Upper lobe of left lung (tissue), 6 donors: Measurements from ENCODE around the gene SERHL2. TPM values are rescaled to one million over a fixed set of nuclear protein-coding genes. Genes with fewer than 3 reads are reported as not detected.

ENCODE experiments used
- ATAC-seq, 2 donors: fragments of 200-7000 bp; cut with Tn5 transposase; one replicate each; pipeline ENCODE4 v1.9.1; 2022; ENCODE audit warnings: mild to moderate bottlenecking in 2 of 2, moderate library complexity in 2 of 2; ENCODE audit not compliant: low FRiP score in 2 of 2
- DNase-seq, 2 donors: peaks; one replicate each; pipeline ENCODE4 v3.0.0-alpha.2; 2019 to 2020
- H3K27ac ChIP-seq, 4 donors: fragments of 200-600 bp; sonication (generic); one replicate each; pipeline ENCODE4 v1.5.1; 2016 to 2019
- H3K27me3 ChIP-seq, 4 donors: fragments of 200-600 bp; sonication (generic); one replicate each; pipeline ENCODE4 v1.5.1; 2017 to 2019
- H3K36me3 ChIP-seq, 4 donors: fragments of 200-600 bp; sonication (generic); one replicate each; pipeline ENCODE4 v1.5.1; 2016 to 2019
- H3K4me1 ChIP-seq, 4 donors: fragments of 200-600 bp; sonication (generic); one replicate each; pipeline ENCODE4 v1.5.1; 2018 to 2019
- H3K4me3 ChIP-seq, 4 donors: fragments of 200-600 bp; sonication (generic); one replicate each; pipeline ENCODE4 v1.5.1; 2017 to 2019; ENCODE audit warnings: mild to moderate bottlenecking in 2 of 4, moderate library complexity in 1 of 4
- H3K9me3 ChIP-seq, 4 donors: fragments of 200-600 bp; sonication (generic); one replicate each; pipeline ENCODE4 v1.5.1; 2018 to 2019
- EP300 ChIP-seq, 4 donors: sonication (generic); formaldehyde crosslinking; IDR thresholded peaks; one replicate each; pipeline ENCODE4 v1.5.1; 2017; ENCODE audit warnings: antibody characterized with exemption in 4 of 4, control low read depth in 2 of 4
- POLR2A ChIP-seq, 4 donors: fragments of 450-650 bp; IDR thresholded peaks; one replicate each; pipeline ENCODE4 v1.5.1; 2016 to 2017; ENCODE audit warnings: antibody characterized with exemption in 4 of 4, mild to moderate bottlenecking in 2 of 4
- POLR2AphosphoS5 ChIP-seq, 2 donors: sonication (generic); formaldehyde crosslinking; IDR thresholded peaks; one replicate each; pipeline ENCODE4 v1.5.1; 2017; ENCODE audit warnings: antibody characterized with exemption in 2 of 2
- WGBS, 2 donors: methylation state at CpG; one replicate each; pipeline ENCODE4 v1.1.5; 2017 to 2018; 5-methylcytosine and 5-hydroxymethylcytosine counted together
- total RNA-seq, 6 donors: library from RNA; depleted of rRNA in 4 of 6; stranded (reverse); fragments of >200 nt in 4 of 6; gene quantifications; one replicate each; pipeline versions ENCODE4 v1.1.0 to v1.2.1, GENCODE V29; 2016 to 2021
- TF ChIP-seq, protein P1 (sequence below), 6 experiments: fragments of 450-650 bp in 4 of 6; fragments of 200-600 bp in 2 of 6; sonication (generic) in 2 of 6; IDR thresholded peaks; one replicate each; pipeline ENCODE4 v1.5.1; 2016 to 2019; ENCODE audit warnings: antibody characterized with exemption in 6 of 6
- donor health status: DM: no; HTN: no; CAD: no; lungs with moderate emphysema.
- donor health status: DM: no; HTN: yes; CAD: no; lungs with severe emphysema.

Gene SERHL2
- total RNA-seq, 6 donors from 2014 or later, result 1.1 to 4.9 (median 2.2) TPM; not detected in 1

DNA sequence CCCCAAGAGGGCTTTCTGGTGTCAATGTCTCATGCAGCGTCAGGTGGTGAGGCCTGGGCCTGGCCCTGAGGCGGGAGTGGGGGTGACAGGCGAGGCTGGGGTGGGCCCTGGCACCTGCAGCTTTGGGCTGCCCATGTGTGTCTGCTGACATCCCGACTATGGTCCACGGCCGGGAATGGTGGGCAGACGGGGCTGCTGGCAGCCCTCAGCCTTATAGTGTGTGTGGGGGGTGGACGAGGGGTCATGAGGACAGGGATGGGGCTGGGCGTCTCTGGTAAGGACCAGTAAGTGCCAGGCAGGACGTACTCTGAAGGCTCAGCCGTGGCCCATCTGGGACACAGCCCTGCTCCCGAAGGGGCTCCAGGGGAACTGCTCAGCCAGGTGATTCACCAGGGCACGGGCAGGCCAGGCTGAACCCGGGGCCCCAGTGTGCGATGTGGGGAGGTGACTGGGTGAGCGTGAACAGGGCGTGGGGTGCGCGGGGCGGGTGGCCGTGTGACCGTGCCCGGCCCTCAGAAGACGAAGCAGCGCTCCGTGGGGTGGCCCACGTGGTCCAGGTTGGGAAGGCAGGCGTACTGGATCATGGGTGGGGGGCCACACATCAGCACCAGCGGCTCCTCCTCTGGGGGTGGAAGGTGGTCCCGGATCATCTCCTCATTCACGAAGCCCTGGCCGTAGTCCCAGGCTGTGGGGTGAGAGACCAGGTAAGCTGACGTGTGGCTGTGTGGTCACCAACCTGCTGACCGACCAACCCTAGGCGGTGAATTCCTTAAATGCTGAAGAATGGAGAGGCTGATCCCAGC is 65.7 kb downstream of the SERHL2 start:
- TF ChIP-seq, protein P1, sequence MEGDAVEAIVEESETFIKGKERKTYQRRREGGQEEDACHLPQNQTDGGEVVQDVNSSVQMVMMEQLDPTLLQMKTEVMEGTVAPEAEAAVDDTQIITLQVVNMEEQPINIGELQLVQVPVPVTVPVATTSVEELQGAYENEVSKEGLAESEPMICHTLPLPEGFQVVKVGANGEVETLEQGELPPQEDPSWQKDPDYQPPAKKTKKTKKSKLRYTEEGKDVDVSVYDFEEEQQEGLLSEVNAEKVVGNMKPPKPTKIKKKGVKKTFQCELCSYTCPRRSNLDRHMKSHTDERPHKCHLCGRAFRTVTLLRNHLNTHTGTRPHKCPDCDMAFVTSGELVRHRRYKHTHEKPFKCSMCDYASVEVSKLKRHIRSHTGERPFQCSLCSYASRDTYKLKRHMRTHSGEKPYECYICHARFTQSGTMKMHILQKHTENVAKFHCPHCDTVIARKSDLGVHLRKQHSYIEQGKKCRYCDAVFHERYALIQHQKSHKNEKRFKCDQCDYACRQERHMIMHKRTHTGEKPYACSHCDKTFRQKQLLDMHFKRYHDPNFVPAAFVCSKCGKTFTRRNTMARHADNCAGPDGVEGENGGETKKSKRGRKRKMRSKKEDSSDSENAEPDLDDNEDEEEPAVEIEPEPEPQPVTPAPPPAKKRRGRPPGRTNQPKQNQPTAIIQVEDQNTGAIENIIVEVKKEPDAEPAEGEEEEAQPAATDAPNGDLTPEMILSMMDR (IDR thresholded peaks at IDR 0.05), result no peak
- WGBS, 2 donors, result 93 to 95% methylated on average over 24 to 34 of the region's 35 CpGs
- Histone ChIP-seq H3K27ac (peak overlapping the region in 1 of 4 donors; percentile 35), H3K27me3 (no peaks in the 10 kb centered on the region), H3K36me3 (peaks cover 0 to 40% (median 32%) of the 10 kb centered on the region in 4 donors), H3K4me3 (no peak overlapping the region), H3K4me1 (peaks cover 9 to 35% (median 26%) of the 10 kb centered on the region in 4 donors), H3K9me3 (no peaks in the 10 kb centered on the region)
- peak in 1 of 2 donors; percentile 82 for DNase-seq
- no peak for ATAC-seq

DNA sequence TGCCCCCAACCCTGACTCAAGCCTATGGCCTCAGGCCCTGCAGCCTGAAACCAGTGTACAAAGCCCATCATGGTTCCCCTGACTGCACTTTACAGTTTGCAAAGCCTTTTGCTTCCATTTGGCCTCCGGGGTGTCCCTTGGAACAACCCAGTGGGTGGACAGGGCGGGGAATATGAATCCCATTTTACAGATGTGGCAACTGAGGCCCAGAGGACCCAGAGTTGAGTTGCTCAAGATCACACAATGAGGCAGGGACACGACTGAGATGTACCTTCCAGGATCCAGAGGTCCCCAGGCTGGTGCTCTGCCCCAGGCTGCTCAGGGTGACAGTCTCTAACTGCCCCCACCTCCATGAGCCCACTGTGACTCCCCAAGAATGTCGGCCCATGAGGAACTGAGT is 66.3 kb downstream of the SERHL2 start:
- no peak for DNase-seq
- H3K4me1 ChIP-seq, result peaks cover 9 to 38% (median 26%) of the 10 kb centered on the region in 4 donors
- no peak for TF ChIP-seq POLR2A (IDR thresholded peaks at IDR 0.05)
- ATAC-seq, result no peak
- peaks cover 0 to 43% (median 37%) of the 10 kb centered on the region in 4 donors for H3K36me3 ChIP-seq
- no peaks in the 10 kb centered on the region for H3K27me3 ChIP-seq
- H3K9me3 ChIP-seq, result no peaks in the 10 kb centered on the region
- WGBS, 2 donors, result 90 to 100% methylated on average over 2 to 4 of the region's 4 CpGs
- no peak overlapping the region for H3K4me3 ChIP-seq
- peak overlapping the region; percentile 17 to 35 (median 28) for H3K27ac ChIP-seq

DNA sequence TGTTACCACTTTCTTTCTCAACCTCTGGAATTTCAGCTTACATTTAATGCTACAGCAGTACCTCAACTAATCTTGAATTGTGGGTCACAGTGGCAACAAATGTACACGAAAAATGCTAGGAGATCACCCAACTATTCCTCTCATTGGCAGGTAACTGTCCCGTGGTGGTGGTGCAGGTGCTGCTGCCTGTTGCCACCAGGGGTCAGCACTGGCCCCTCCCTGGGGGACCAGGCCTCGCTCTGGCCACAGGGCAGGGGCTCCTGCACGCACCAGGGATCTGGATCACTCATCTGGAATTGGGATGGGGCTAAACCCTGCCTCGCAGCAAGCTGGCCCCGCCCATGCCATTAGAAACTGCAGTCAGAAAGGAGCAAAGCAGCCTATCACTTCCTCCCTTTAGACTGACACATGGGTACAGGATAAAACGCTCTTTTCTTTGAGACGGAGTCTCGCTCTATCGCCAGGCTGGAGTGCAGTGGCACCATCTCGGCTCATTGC is 67.8 kb downstream of the SERHL2 start:
- Histone ChIP-seq H3K4me3 (no peak overlapping the region), H3K9me3 (no peaks in the 10 kb centered on the region), H3K4me1 (peaks cover 4 to 24% (median 17%) of the 10 kb centered on the region in 4 donors), H3K27ac (peak overlapping the region in 3 of 4 donors; percentile 38 to 50 (median 43)), H3K36me3 (peaks cover 6 to 58% (median 51%) of the 10 kb centered on the region in 4 donors), H3K27me3 (no peaks in the 10 kb centered on the region)
- ATAC-seq (peak; percentile 79 to 85), DNase-seq (peak; percentile 70 to 89)
- WGBS, 2 donors, result 51 to 70% methylated on average over 6 to 11 of the region's 11 CpGs
- no peak for TF ChIP-seq POLR2A (IDR thresholded peaks at IDR 0.05)
- TF ChIP-seq, protein P1 (IDR thresholded peaks at IDR 0.05), result peak; percentile 75 to 91 (median 88)

DNA sequence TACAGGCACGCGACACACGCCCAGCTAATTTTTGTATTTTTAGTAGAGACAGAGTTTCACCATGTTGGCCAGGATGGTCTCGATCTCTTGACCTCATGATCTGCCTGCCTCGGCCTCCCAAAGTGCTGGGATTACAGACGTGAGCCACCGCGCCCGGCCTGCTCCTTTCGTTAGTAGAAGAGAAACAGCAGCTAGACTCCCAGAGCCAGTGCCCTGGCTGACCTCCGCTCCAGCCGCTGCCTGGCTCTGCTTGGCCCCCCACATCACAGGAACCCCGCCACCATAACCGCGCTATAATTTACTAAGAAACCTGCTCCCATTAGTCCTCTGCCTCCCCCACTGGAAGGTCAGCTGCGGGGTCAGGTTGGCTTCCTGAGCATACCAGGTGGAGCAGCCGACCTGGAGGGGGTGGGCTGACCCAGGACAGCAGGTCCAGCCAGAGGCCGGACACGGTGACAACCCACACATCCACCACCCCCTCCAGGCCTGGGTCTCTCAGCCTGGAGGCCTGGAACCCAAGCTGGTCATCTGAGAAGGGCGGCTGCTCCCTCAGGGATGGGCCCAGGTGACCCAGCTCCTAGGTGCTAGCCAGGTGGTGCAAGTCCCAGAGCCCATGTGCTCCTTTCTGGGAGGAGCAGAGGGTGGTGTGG is 68.4 kb downstream of the SERHL2 start:
- peaks cover 12 to 64% (median 58%) of the 10 kb centered on the region in 4 donors for H3K36me3 ChIP-seq
- DNase-seq (peak in 1 of 2 donors; percentile 60), ATAC-seq (no peak)
- 90 to 94% methylated on average over 18 to 20 of the region's 20 CpGs for WGBS, 2 donors
- no peak overlapping the region for H3K4me3 ChIP-seq
- TF ChIP-seq EP300 (IDR thresholded peaks at IDR 0.05) (no peak), POLR2AphosphoS5 (IDR thresholded peaks at IDR 0.05) (no peak), POLR2A (IDR thresholded peaks at IDR 0.05) (no peak)
- TF ChIP-seq, protein P1 (IDR thresholded peaks at IDR 0.05), result no peak
- H3K27ac ChIP-seq, result peak overlapping the region in 2 of 4 donors; percentile 4 to 52
- H3K9me3 ChIP-seq, result no peaks in the 10 kb centered on the region
- peaks cover 4 to 20% (median 13%) of the 10 kb centered on the region in 4 donors for H3K4me1 ChIP-seq
- H3K27me3 ChIP-seq, result no peaks in the 10 kb centered on the region

DNA sequence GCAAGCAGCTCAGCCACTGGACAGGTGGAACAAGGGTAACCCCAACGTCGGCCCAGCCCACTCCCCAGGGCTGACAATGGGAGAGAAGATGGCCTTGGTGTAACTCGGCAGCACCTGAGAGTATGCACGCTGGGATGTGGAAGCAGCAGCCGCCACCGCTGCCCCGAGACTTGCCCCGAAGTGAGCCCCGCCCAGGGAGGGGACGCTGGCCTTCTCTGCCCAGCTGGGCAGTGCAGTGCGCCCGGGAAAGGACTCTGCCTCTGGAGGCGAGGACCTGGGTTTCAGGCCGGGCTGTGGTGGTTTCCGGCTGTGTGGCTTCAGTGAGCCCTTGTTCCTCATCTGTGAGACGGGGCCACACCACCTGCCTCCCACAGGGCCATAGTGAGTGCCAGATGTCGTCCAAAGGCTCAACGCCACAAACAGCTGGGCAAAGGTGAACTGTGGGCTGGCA is 69.6 kb downstream of the SERHL2 start:
- Histone ChIP-seq H3K4me3 (no peak overlapping the region), H3K27ac (peak overlapping the region in 3 of 4 donors; percentile 52 to 57 (median 54)), H3K27me3 (no peaks in the 10 kb centered on the region), H3K4me1 (peaks cover 4 to 16% (median 10%) of the 10 kb centered on the region in 4 donors), H3K36me3 (peaks cover 20 to 75% (median 69%) of the 10 kb centered on the region in 4 donors), H3K9me3 (no peaks in the 10 kb centered on the region)
- WGBS, 2 donors, result 78 to 81% methylated on average over 10 of the region's 18 CpGs
- TF ChIP-seq POLR2A (IDR thresholded peaks at IDR 0.05), result no peak
- TF ChIP-seq, protein P1 (IDR thresholded peaks at IDR 0.05), result no peak
- TF ChIP-seq POLR2AphosphoS5 (IDR thresholded peaks at IDR 0.05), result no peak
- TF ChIP-seq EP300 (IDR thresholded peaks at IDR 0.05), result no peak
- no peak for ATAC-seq
- DNase-seq, result peak; percentile 51 to 78
